K562 (cell line): Measurements from ENCODE around the gene APBA2. TPM values are rescaled to one million over a fixed set of nuclear protein-coding genes. Genes with fewer than 3 reads are reported as not detected.

Experiments
- ATAC-seq: fragments of 200-7000 bp; cut with Tn5 transposase; 3 replicates; pipeline ENCODE4 v1.9.1; 2020; ENCODE audit warnings: moderate library complexity
- BruUV-seq: library from RNA; stranded (reverse); fragments of 400-500 nt; replicated peaks from 2 replicates; lab custom pipeline; 2021; lab: Mats Ljungman, UMichigan
- CTCF ChIA-PET: fragments of 300-600 bp; formaldehyde crosslinking; extraction: SDS; loops from one replicate; lab custom pipeline; 2021; ENCODE audit warnings: low intra/inter-chr PET ratio; lab: Yijun Ruan, JAX
- POLR2A ChIA-PET: fragments of 300-600, 350-650 bp; sonication (Branson Sonifier 250); formaldehyde crosslinking; extraction: SDS; loops from one replicate; lab custom pipeline; 2021; ENCODE audit warnings: antibody characterized with exemption, inconsistent platforms; lab: Yijun Ruan, JAX
- DNase-seq, 4 experiments: peaks; one replicate each; pipeline versions ENCODE4 v3.0.0 to v3.0.0-alpha.2; 2011 to 2018; ENCODE audit warnings: low spot score in 3 of 4, mixed read lengths in 3 of 4; ENCODE audit errors: extremely low read depth in 1 of 4
- FAIRE-seq: peaks from 2 replicates; lab custom pipeline; 2011; peaks lifted over from hg19 to GRCh38; lab: Jason Lieb, UNC
- H2AFZ ChIP-seq: 2 replicates; pipeline ENCODE4 v1.6.0; 2011; ENCODE audit warnings: low read depth, low read length, control low read depth, inconsistent platforms
- H3K27ac ChIP-seq: fragments of 200-600 bp; 3 replicates; pipeline ENCODE4 v1.8.0; 2011; ENCODE audit warnings: low read depth, mild to moderate bottlenecking, control low read depth, inconsistent platforms, low read length, moderate library complexity, mixed read lengths; ENCODE audit errors: extremely low read depth
- H3K27me3 ChIP-seq, 2 experiments: fragments of 300-600 bp in 1 of 2; 2 replicates in 1 of 2; 3 replicates in 1 of 2; pipeline versions ENCODE4 v1.6.0 to v1.8.0; 2011; ENCODE audit warnings: inconsistent platforms in 2 of 2, low read length in 2 of 2, mild to moderate bottlenecking in 1 of 2, mixed read lengths in 1 of 2, moderate library complexity in 1 of 2; ENCODE audit not compliant: control insufficient read depth in 2 of 2, insufficient read depth in 2 of 2
- H3K36me3 ChIP-seq: fragments of 300-600 bp; 3 replicates; pipeline ENCODE4 v1.8.0; 2011; ENCODE audit warnings: mild to moderate bottlenecking, low read length, inconsistent platforms; ENCODE audit not compliant: control insufficient read depth, insufficient read depth
- H3K4me1 ChIP-seq, 2 experiments: fragments of 200-600 bp in 1 of 2; replicated peaks in 1 of 2; 2 replicates in 1 of 2; 3 replicates in 1 of 2; pipeline versions ENCODE4 v1.5.1 to v1.8.0; 2011; ENCODE audit warnings: inconsistent platforms in 2 of 2, low read length in 2 of 2, mild to moderate bottlenecking in 1 of 2, mixed read lengths in 1 of 2, moderate library complexity in 1 of 2; ENCODE audit not compliant: control insufficient read depth in 2 of 2, insufficient read depth in 2 of 2
- H3K4me2 ChIP-seq: 2 replicates; pipeline ENCODE4 v1.6.1; 2011; ENCODE audit warnings: low read length, control low read depth, inconsistent platforms, mixed read lengths; ENCODE audit not compliant: insufficient read depth
- H3K4me3 ChIP-seq: fragments of 200-600 bp; sonication (generic), shearing (Covaris generic); 2 replicates; pipeline ENCODE4 v1.5.1; 2016; ENCODE audit warnings: control low read depth, inconsistent platforms
- H3K79me2 ChIP-seq: fragments of 200-600 bp; 3 replicates; pipeline ENCODE4 v1.8.0; 2011; ENCODE audit warnings: low read length, inconsistent platforms; ENCODE audit not compliant: control insufficient read depth, insufficient read depth
- H3K9ac ChIP-seq, 2 experiments: 2 replicates each; pipeline versions ENCODE4 v1.6.0 to v1.6.1; 2011; ENCODE audit warnings: low read depth in 2 of 2, low read length in 2 of 2, control low read depth in 1 of 2, inconsistent platforms in 1 of 2, mild to moderate bottlenecking in 1 of 2, mixed read lengths in 1 of 2; ENCODE audit not compliant: insufficient read depth in 1 of 2
- H3K9me1 ChIP-seq: one replicate; pipeline ENCODE4 v1.6.0; 2011; ENCODE audit warnings: inconsistent platforms, mild to moderate bottlenecking, low read length, moderate library complexity; ENCODE audit not compliant: control insufficient read depth, insufficient read depth
- H3K9me3 ChIP-seq: replicated peaks from 2 replicates; pipeline ENCODE4 v1.5.1; 2011; ENCODE audit warnings: low read depth, low read length, inconsistent platforms; ENCODE audit not compliant: control insufficient read depth, insufficient read depth
- H4K20me1 ChIP-seq: replicated peaks from 2 replicates; pipeline ENCODE4 v1.6.1; 2011; ENCODE audit warnings: low read length, inconsistent platforms, mixed read lengths; ENCODE audit not compliant: control insufficient read depth, insufficient read depth
- BCLAF1 ChIP-seq, 2 experiments: fragments of 450-650 bp in 1 of 2; IDR thresholded peaks; 2 replicates each; pipeline ENCODE4 v1.6.1; 2011 to 2017; ENCODE audit warnings: low read depth in 2 of 2, antibody characterized with exemption in 1 of 2, borderline replicate concordance in 1 of 2, low read length in 1 of 2, mild to moderate bottlenecking in 1 of 2, mixed read lengths in 1 of 2; ENCODE audit not compliant: control insufficient read depth in 1 of 2
- HDGF ChIP-seq: fragments of 450-650 bp; IDR thresholded peaks from 2 replicates; pipeline ENCODE4 v1.6.1; 2016
- MEF2D ChIP-seq: conservative IDR thresholded peaks from 2 replicates; pipeline ENCODE4 v1.6.1; 2016; ENCODE audit warnings: low read depth, missing genetic modification characterization, missing compliant biosample characterization
- PHF21A ChIP-seq: fragments of 450-650 bp; IDR thresholded peaks from 2 replicates; pipeline ENCODE4 v1.6.1; 2017; ENCODE audit warnings: low read depth, borderline replicate concordance
- PTBP1 ChIP-seq: fragments of 200-400 bp; formaldehyde crosslinking; IDR thresholded peaks from 2 replicates; pipeline ENCODE4 v1.6.1; 2017; ENCODE audit warnings: low read depth, low read length
- RAD51 ChIP-seq: fragments of 450-650 bp; IDR thresholded peaks from 2 replicates; pipeline ENCODE4 v1.7.1; 2016; ENCODE audit warnings: low read depth, mild to moderate bottlenecking, borderline replicate concordance
- RBM15 ChIP-seq: fragments of 200-400 bp; formaldehyde crosslinking; IDR thresholded peaks from 2 replicates; pipeline ENCODE4 v1.6.1; 2018; ENCODE audit warnings: mild to moderate bottlenecking, low read length, moderate library complexity; ENCODE audit not compliant: insufficient read depth
- ZBTB1 ChIP-seq: sonication (generic); formaldehyde crosslinking; IDR thresholded peaks from 2 replicates; pipeline ENCODE4 v1.8.1; 2023; ENCODE audit warnings: missing genetic modification reagents, low read depth, mild to moderate bottlenecking, borderline replicate concordance
- ZNF12 ChIP-seq: sonication (generic); formaldehyde crosslinking; IDR thresholded peaks from 2 replicates; pipeline ENCODE4 v1.4.0; 2020; ENCODE audit warnings: mild to moderate bottlenecking, missing genetic modification reagents
- ZNF316 ChIP-seq: fragments of 450-650 bp; IDR thresholded peaks from 2 replicates; pipeline ENCODE4 v1.6.1; 2016
- ZNF644 ChIP-seq: fragments of 200-800 bp; sonication (Bioruptor generic); IDR thresholded peaks from 2 replicates; pipeline ENCODE4 v1.6.1; 2016; ENCODE audit warnings: low read depth, missing genetic modification characterization, missing compliant biosample characterization
- ZNF75A ChIP-seq: fragments of 450-650 bp; formaldehyde crosslinking; IDR thresholded peaks from 2 replicates; pipeline ENCODE4 v1.4.0; 2020; ENCODE audit warnings: mild to moderate bottlenecking
- WGBS: fragments of 100-300 bp; shearing (Covaris generic); methylation state at CpG from one replicate; pipeline ENCODE4 v1.1.6; 2016; ENCODE audit warnings: low coverage, mixed read lengths; ENCODE audit not compliant: insufficient coverage; ENCODE audit errors: missing lambda C conversion rate; 5-methylcytosine and 5-hydroxymethylcytosine counted together
- in situ Hi-C: fragments of 300-500 bp; cut with MboI; formaldehyde crosslinking; loops from 4 replicates; pipeline ENCODE4 v1.15.0; 2018; ENCODE audit warnings: inconsistent platforms, mixed read lengths
- intact Hi-C: fragments of 100-400 bp; cut with micrococcal nuclease; formaldehyde crosslinking; loops from 2 replicates; pipeline ENCODE4 v1.14.2; 2022
- polyA plus RNA-seq, 8 experiments: library from polyadenylated mRNA; depleted of rRNA in 4 of 8; stranded (reverse) in 5 of 8; unstranded in 3 of 8; fragments of >200 nt; fragmentation: Nextera tagmentation in 2 of 8; fragmentation: Illumina TruSeq in 1 of 8; extraction: Ambion mirVana in 2 of 8; extraction: Trizol in 1 of 8; gene quantifications; 2 replicates each; pipeline versions ENCODE4 v1.2.1 to v1.2.3, GENCODE V29; 2011 to 2014; ENCODE audit warnings: inconsistent platforms in 1 of 8, missing spikeins in 1 of 8
- total RNA-seq, 7 experiments: library from RNA; depleted of rRNA in 6 of 7; stranded (reverse); fragments of >200 nt in 6 of 7; fragmentation: Illumina TruSeq in 2 of 7; extraction: Trizol in 2 of 7; gene quantifications; 2 replicates each; pipeline versions ENCODE4 v1.2.1 to v1.2.3, GENCODE V29; 2011 to 2021; ENCODE audit warnings: low replicate concordance in 1 of 7

APBA2 gene
- total and polyA plus RNA-seq, 9 of the 15 experiments (the other 6 are each of a cell fraction or from before 2014, with no cell fraction given) = 0.24 to 40.9 (median 25.2) TPM

DNA sequence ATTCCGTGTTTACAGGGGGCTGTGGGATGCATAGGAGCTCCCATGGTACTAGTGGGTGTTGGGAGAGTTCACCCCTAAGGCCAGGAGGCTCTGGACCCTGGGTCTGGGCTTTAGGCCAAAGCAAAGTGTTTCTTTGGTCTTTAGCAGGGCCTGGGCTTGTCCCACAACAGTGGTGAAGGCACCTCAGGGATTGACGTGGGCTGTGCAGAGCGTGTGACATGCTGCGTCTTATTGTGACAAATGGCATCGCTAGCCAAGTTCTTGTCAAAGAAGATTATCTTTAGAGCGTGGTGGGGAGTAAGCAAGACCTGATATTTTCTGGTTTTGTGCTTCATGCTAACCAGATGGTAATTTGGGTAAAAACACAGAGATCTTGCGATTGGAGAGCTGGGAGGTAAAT, 170.1 kb downstream of the APBA2 start:
- ATAC-seq = no peak
- no TSS peak for BruUV-seq
- H3K36me3 ChIP-seq = no peaks in the 10 kb centered on the region

DNA sequence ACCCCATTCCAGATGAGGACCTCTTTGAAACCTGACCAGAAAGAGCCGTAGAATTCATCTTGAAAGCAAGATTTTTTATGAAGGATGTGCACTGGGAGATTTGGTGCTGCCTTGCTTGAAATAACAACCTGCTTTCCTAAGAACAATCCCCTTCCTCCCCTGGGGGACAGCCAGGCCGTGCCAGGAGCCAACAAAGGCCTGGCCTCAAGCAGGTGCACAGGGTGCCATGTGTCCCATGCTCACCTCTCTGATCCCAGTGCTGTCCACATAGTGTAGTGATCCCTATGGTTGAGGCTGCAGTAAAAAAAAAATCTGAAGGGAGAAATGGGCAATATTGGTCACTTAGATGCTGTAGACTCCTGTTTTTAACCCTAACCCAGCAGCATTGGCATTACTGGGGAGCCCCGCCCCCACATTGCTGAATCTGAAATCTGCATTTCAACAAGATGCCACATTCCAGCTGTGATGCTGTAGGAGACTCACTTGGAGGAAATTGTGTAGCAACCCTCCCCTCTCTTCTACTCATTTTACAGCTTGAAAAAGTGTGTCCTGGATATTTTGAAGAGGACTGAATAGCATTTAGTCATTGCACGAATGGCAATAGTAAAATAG, 171.2 kb downstream of the APBA2 start:
- H3K9ac ChIP-seq = no peak overlapping the region
- no peak overlapping the region for H3K27ac ChIP-seq
- no peaks in the 10 kb centered on the region for H3K9me3 ChIP-seq
- no peaks in the 10 kb centered on the region for H3K36me3 ChIP-seq
- WGBS = 56% methylated on average over 4 of the region's 4 CpGs
- ATAC-seq = no peak
- H3K4me2 ChIP-seq = no peak overlapping the region
- no peak overlapping the region for H2AFZ ChIP-seq
- peaks cover 0 to 13% of the 10 kb centered on the region in 2 experiments; a peak in 3 of 5 replicates for H3K4me1 ChIP-seq
- H4K20me1 ChIP-seq = no peaks in the 10 kb centered on the region
- no peak for DNase-seq
- BruUV-seq = no TSS peak
- H3K27me3 ChIP-seq = no peaks in the 10 kb centered on the region
- ChIA-PET CTCF (no interaction called here), POLR2A (no interaction called here)
- H3K4me3 ChIP-seq = no peak overlapping the region
- no peak for FAIRE-seq
- no peak for TF ChIP-seq ZNF12 (CRISPR knock-in tag)
- TF ChIP-seq ZNF316 = no peak
- TF ChIP-seq RAD51 = no peak
- TF ChIP-seq ZNF644 = no peak
- no peak for TF ChIP-seq HDGF
- no peak for TF ChIP-seq PTBP1
- TF ChIP-seq PHF21A = no peak
- no peak for TF ChIP-seq MEF2D (tag)
- no peak for TF ChIP-seq BCLAF1 (IDR thresholded peaks at IDR 0.05; ENCODE audit: borderline replicate concordance in 1 of 2, control insufficient read depth in 1 of 2, low read depth in 2 of 2, low read length in 1 of 2)
- TF ChIP-seq ZBTB1 = no peak
- TF ChIP-seq, all 486 proteins: peak for 0
- in situ Hi-C loops (no loop called here), intact Hi-C loops (no loop called here)
- no peaks in the 10 kb centered on the region for H3K9me1 ChIP-seq
- H3K79me2 ChIP-seq = no peaks in the 10 kb centered on the region; the same call in 2 of the 3 replicates

More for the DNA sequence above, 170.1 kb downstream of the APBA2 start:
- H3K9me3 ChIP-seq = no peaks in the 10 kb centered on the region
- no peak overlapping the region for H3K27ac ChIP-seq
- in situ Hi-C loops = no loop called here
- H4K20me1 ChIP-seq = no peaks in the 10 kb centered on the region
- intact Hi-C loops = no loop called here
- H3K27me3 ChIP-seq = no peaks in the 10 kb centered on the region
- no peaks in the 10 kb centered on the region for H3K9me1 ChIP-seq
- no peak overlapping the region for H3K4me2 ChIP-seq
- FAIRE-seq = no peak
- CTCF ChIA-PET = no interaction called here
- no peak for DNase-seq
- TF ChIP-seq ZNF75A (CRISPR knock-in tag) = 0 out of 2 replicates have a peak, but pooled peaks have one; percentile 37
- TF ChIP-seq RBM15 = no peak
- TF ChIP-seq, all 486 proteins: peak for 1
- POLR2A ChIA-PET = no interaction called here
- 32% methylated on average over 7 of the region's 7 CpGs for WGBS
- Histone ChIP-seq H3K4me1 (peaks cover under 1 to 8% of the 10 kb centered on the region in 2 experiments; a peak in 2 of 5 replicates), H3K9ac (no peak overlapping the region), H2AFZ (no peak overlapping the region), H3K4me3 (no peak overlapping the region), H3K79me2 (no peaks in the 10 kb centered on the region)
